ENCODE results near the gene SPEG. TPM values are rescaled to one million over a fixed set of nuclear protein-coding genes. Genes with fewer than 3 reads are reported as not detected.
"Not testable (repeated sequence)": the region's sequence is repeated elsewhere in the genome, so short reads cannot be mapped to it uniquely, and the experiment has no call there.

SPEG gene
- polyA plus RNA-seq (2013, experiment 1 of 2) = 46.3 TPM
- 41.5 TPM for polyA plus RNA-seq (2013, experiment 2 of 2)

- Histone ChIP-seq H3K4me3 (ENCODE audit: extremely low read depth, insufficient read depth, low read length, poor library complexity, severe bottlenecking) (no peak within 1 kb of the TSS), H3K36me3 (ENCODE audit: control insufficient read depth, insufficient read depth, low read length) (no peaks in the 10 kb centered on the region), H3K9me3 (ENCODE audit: control insufficient read depth, low read length) (no peaks in the 10 kb centered on the region), H3K27ac (ENCODE audit: low read depth, low read length, severe bottlenecking) (no peak within 1 kb of the TSS), H3K4me1 (ENCODE audit: control insufficient read depth, insufficient read depth, low read length, poor library complexity, severe bottlenecking) (peaks cover 15% of the 10 kb centered on the region)
- 37 to 45% methylated on average over 57 to 68 of the region's 77 CpGs for WGBS, 2 experiments (ENCODE audit: insufficient coverage in 2 of 2)
These were observed at the start of gene SPEG for GRCh38 chr2:219434718-219435525. SPEG (plus strand) TSS chr2:219434843; CDS start chr2:219434978, 135 bp downstream.

- Histone ChIP-seq H3K4me1 (ENCODE audit: control insufficient read depth, insufficient read depth, low read length, poor library complexity, severe bottlenecking) (peaks cover 3% of the 10 kb centered on the region), H3K36me3 (ENCODE audit: control insufficient read depth, insufficient read depth, low read length) (peaks cover 45% of the 10 kb centered on the region), H3K27ac (ENCODE audit: low read depth, low read length, severe bottlenecking) (no peak overlapping the region), H3K4me3 (ENCODE audit: extremely low read depth, insufficient read depth, low read length, poor library complexity, severe bottlenecking) (no peak overlapping the region), H3K9me3 (ENCODE audit: control insufficient read depth, low read length) (no peaks in the 10 kb centered on the region)
- WGBS, 2 experiments (ENCODE audit: insufficient coverage in 2 of 2) = 100% methylated on average over 2 of the region's 2 CpGs
These were observed 49.8 kb upstream of the SPEG start for GRCh38 chr2:219384859-219385258.

- H3K4me1 ChIP-seq (ENCODE audit: control insufficient read depth, insufficient read depth, low read length, poor library complexity, severe bottlenecking) = peaks cover 3% of the 10 kb centered on the region
- WGBS, 2 experiments (ENCODE audit: insufficient coverage in 2 of 2) = 96 to 99% methylated on average over 12 to 18 of the region's 19 CpGs
- H3K9me3 ChIP-seq (ENCODE audit: control insufficient read depth, low read length) = no peaks in the 10 kb centered on the region
- peaks cover 39% of the 10 kb centered on the region for H3K36me3 ChIP-seq (ENCODE audit: control insufficient read depth, insufficient read depth, low read length)
- no peak overlapping the region for H3K27ac ChIP-seq (ENCODE audit: low read depth, low read length, severe bottlenecking)
- H3K4me3 ChIP-seq (ENCODE audit: extremely low read depth, insufficient read depth, low read length, poor library complexity, severe bottlenecking) = no peak overlapping the region
These were observed 48.6 kb upstream of the SPEG start for GRCh38 chr2:219385958-219386520.

GRCh38 chr2:219386532-219387280, 47.9 kb upstream of the SPEG start:
- Histone ChIP-seq H3K9me3 (ENCODE audit: control insufficient read depth, low read length) (no peaks in the 10 kb centered on the region), H3K4me1 (ENCODE audit: control insufficient read depth, insufficient read depth, low read length, poor library complexity, severe bottlenecking) (peaks cover 3% of the 10 kb centered on the region), H3K27ac (ENCODE audit: low read depth, low read length, severe bottlenecking) (peak overlapping the region; percentile 83), H3K4me3 (ENCODE audit: extremely low read depth, insufficient read depth, low read length, poor library complexity, severe bottlenecking) (peak overlapping the region; percentile 80), H3K36me3 (ENCODE audit: control insufficient read depth, insufficient read depth, low read length) (peaks cover 33% of the 10 kb centered on the region)
- 65 to 74% methylated on average over 5 to 13 of the region's 19 CpGs for WGBS, 2 experiments (ENCODE audit: insufficient coverage in 2 of 2)

- 0 to 1% methylated on average over 35 to 40 of the region's 76 CpGs for WGBS, 2 experiments (ENCODE audit: insufficient coverage in 2 of 2)
- Histone ChIP-seq H3K4me1 (ENCODE audit: control insufficient read depth, insufficient read depth, low read length, poor library complexity, severe bottlenecking) (peaks cover 3% of the 10 kb centered on the region), H3K4me3 (ENCODE audit: extremely low read depth, insufficient read depth, low read length, poor library complexity, severe bottlenecking) (peak within 1 kb of the TSS; percentile 80), H3K27ac (ENCODE audit: low read depth, low read length, severe bottlenecking) (peak within 1 kb of the TSS; percentile 83), H3K9me3 (ENCODE audit: control insufficient read depth, low read length) (no peaks in the 10 kb centered on the region), H3K36me3 (ENCODE audit: control insufficient read depth, insufficient read depth, low read length) (peaks cover 30% of the 10 kb centered on the region)
These were observed 47.1 kb upstream of the SPEG start, which contains the start of gene DNPEP for GRCh38 chr2:219387306-219388120. DNPEP (minus strand) TSS chr2:219387912; CDS start chr2:219387794, 118 bp downstream.

GRCh38 chr2:219388121-219388906, 46.3 kb upstream of the SPEG start:
- H3K4me1 ChIP-seq (ENCODE audit: control insufficient read depth, insufficient read depth, low read length, poor library complexity, severe bottlenecking) = peaks cover 3% of the 10 kb centered on the region
- H3K27ac ChIP-seq (ENCODE audit: low read depth, low read length, severe bottlenecking) = peak overlapping the region; percentile 59

GRCh38 chr2:219388907-219389156, 45.8 kb upstream of the SPEG start:
- WGBS, 2 experiments (ENCODE audit: insufficient coverage in 2 of 2) = 63 to 75% methylated on average over 4 of the region's 6 CpGs
- peaks cover 25% of the 10 kb centered on the region for H3K36me3 ChIP-seq (ENCODE audit: control insufficient read depth, insufficient read depth, low read length)
- H3K4me3 ChIP-seq (ENCODE audit: extremely low read depth, insufficient read depth, low read length, poor library complexity, severe bottlenecking) = peak overlapping the region; percentile 23
- H3K27ac ChIP-seq (ENCODE audit: low read depth, low read length, severe bottlenecking) = peak overlapping the region; percentile 59
- H3K9me3 ChIP-seq (ENCODE audit: control insufficient read depth, low read length) = no peaks in the 10 kb centered on the region
- peaks cover 3% of the 10 kb centered on the region for H3K4me1 ChIP-seq (ENCODE audit: control insufficient read depth, insufficient read depth, low read length, poor library complexity, severe bottlenecking)

More at GRCh38 chr2:219388121-219388906, 46.3 kb upstream of the SPEG start:
- no peaks in the 10 kb centered on the region for H3K9me3 ChIP-seq (ENCODE audit: control insufficient read depth, low read length)
- peaks cover 30% of the 10 kb centered on the region for H3K36me3 ChIP-seq (ENCODE audit: control insufficient read depth, insufficient read depth, low read length)
- H3K4me3 ChIP-seq (ENCODE audit: extremely low read depth, insufficient read depth, low read length, poor library complexity, severe bottlenecking) = peak overlapping the region; percentile 23
- 5% methylated on average over 33 to 49 of the region's 78 CpGs for WGBS, 2 experiments (ENCODE audit: insufficient coverage in 2 of 2)

- no peak overlapping the region for H3K4me3 ChIP-seq (ENCODE audit: extremely low read depth, insufficient read depth, low read length, poor library complexity, severe bottlenecking)
These were observed 41.9 kb upstream of the SPEG start for GRCh38 chr2:219392754-219393153.

GRCh38 chr2:219395056-219395455, 39.6 kb upstream of the SPEG start:
- WGBS, 2 experiments (ENCODE audit: insufficient coverage in 2 of 2) = 87 to 95% methylated on average over 6 to 8 of the region's 9 CpGs
- H3K9me3 ChIP-seq (ENCODE audit: control insufficient read depth, low read length); H3K4me3 ChIP-seq (ENCODE audit: extremely low read depth, insufficient read depth, low read length, poor library complexity, severe bottlenecking); H3K27ac ChIP-seq (ENCODE audit: low read depth, low read length, severe bottlenecking); H3K36me3 ChIP-seq (ENCODE audit: control insufficient read depth, insufficient read depth, low read length): not testable (repeated sequence)
- peaks cover 12% of the 10 kb centered on the region for H3K4me1 ChIP-seq (ENCODE audit: control insufficient read depth, insufficient read depth, low read length, poor library complexity, severe bottlenecking)

More at GRCh38 chr2:219392754-219393153, 41.9 kb upstream of the SPEG start:
- 91 to 92% methylated on average over 6 to 8 of the region's 9 CpGs for WGBS, 2 experiments (ENCODE audit: insufficient coverage in 2 of 2)
- Histone ChIP-seq H3K36me3 (ENCODE audit: control insufficient read depth, insufficient read depth, low read length) (no peaks in the 10 kb centered on the region), H3K4me1 (ENCODE audit: control insufficient read depth, insufficient read depth, low read length, poor library complexity, severe bottlenecking) (peaks cover 3% of the 10 kb centered on the region), H3K27ac (ENCODE audit: low read depth, low read length, severe bottlenecking) (no peak overlapping the region), H3K9me3 (ENCODE audit: control insufficient read depth, low read length) (peaks cover 4% of the 10 kb centered on the region)

All from mesodermal cell (in vitro differentiated cells).